Measurements from ENCODE around the gene SPR.

Gene SPR

GRCh38 chr2:72892506-72893173, 5.4 kb downstream of the SPR start:
- H3K4me3 ChIP-seq (ENCODE audit: low read depth, low read length), result no peak overlapping the region
- H3K4me1 ChIP-seq, result no peaks in the 10 kb centered on the region
- peak; percentile 61 for TF ChIP-seq CTCF (IDR thresholded peaks at IDR 0.05; ENCODE audit: low read depth, low read length)
- no peaks in the 10 kb centered on the region for H3K36me3 ChIP-seq
- peak; percentile 65 for DNase-seq
- H3K27me3 ChIP-seq, result no peaks in the 10 kb centered on the region; the same call in 1 of the 2 replicates
- no peaks in the 10 kb centered on the region for H3K9me3 ChIP-seq

GRCh38 chr2:72893594-72894319, 6.5 kb downstream of the SPR start:
- peak; percentile 65 for DNase-seq

GRCh38 chr2:72894514-72894913, 7.3 kb downstream of the SPR start:
- no peaks in the 10 kb centered on the region; the same call in 1 of the 2 replicates for H3K27me3 ChIP-seq
- H3K4me3 ChIP-seq (ENCODE audit: low read depth, low read length), result no peak overlapping the region
- no peak for TF ChIP-seq CTCF (IDR thresholded peaks at IDR 0.05; ENCODE audit: low read depth, low read length)
- H3K36me3 ChIP-seq, result no peaks in the 10 kb centered on the region
- DNase-seq, result no peak
- no peaks in the 10 kb centered on the region for H3K9me3 ChIP-seq
- H3K4me1 ChIP-seq, result no peaks in the 10 kb centered on the region

More at GRCh38 chr2:72893594-72894319, 6.5 kb downstream of the SPR start:
- Histone ChIP-seq H3K9me3 (no peaks in the 10 kb centered on the region), H3K27me3 (no peaks in the 10 kb centered on the region; the same call in 1 of the 2 replicates), H3K4me3 (ENCODE audit: low read depth, low read length) (no peak overlapping the region), H3K4me1 (no peaks in the 10 kb centered on the region), H3K36me3 (no peaks in the 10 kb centered on the region)
- TF ChIP-seq CTCF (IDR thresholded peaks at IDR 0.05; ENCODE audit: low read depth, low read length), result peak; percentile 64

DNA sequence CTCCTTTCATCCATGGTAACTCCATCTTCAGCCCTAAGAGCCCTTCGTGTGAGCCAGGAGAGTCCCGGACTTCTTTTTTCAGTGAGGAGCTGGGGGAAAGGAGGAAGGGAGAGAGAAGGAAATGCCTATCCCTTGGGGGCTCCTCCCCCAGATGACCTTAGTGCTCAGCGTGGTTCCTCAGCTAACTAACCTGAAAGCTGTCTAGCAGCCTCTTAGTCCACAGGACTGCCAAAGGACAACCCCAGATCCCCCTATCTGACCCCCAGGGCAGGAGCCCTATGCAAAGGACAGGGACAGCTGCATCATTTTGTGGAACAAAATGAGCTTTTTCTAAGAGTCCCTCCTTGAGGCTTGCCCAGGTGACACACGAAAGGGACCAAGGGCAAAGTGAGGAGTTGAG, 7.9 kb downstream of the SPR start:
- no peak for TF ChIP-seq CTCF (IDR thresholded peaks at IDR 0.05; ENCODE audit: low read depth, low read length)
- H3K27me3 ChIP-seq, result no peaks in the 10 kb centered on the region; the same call in 1 of the 2 replicates
- no peaks in the 10 kb centered on the region for H3K36me3 ChIP-seq
- no peaks in the 10 kb centered on the region for H3K9me3 ChIP-seq
- DNase-seq, result no peak
- H3K4me1 ChIP-seq, result no peaks in the 10 kb centered on the region
- no peak overlapping the region for H3K4me3 ChIP-seq (ENCODE audit: low read depth, low read length)

DNA sequence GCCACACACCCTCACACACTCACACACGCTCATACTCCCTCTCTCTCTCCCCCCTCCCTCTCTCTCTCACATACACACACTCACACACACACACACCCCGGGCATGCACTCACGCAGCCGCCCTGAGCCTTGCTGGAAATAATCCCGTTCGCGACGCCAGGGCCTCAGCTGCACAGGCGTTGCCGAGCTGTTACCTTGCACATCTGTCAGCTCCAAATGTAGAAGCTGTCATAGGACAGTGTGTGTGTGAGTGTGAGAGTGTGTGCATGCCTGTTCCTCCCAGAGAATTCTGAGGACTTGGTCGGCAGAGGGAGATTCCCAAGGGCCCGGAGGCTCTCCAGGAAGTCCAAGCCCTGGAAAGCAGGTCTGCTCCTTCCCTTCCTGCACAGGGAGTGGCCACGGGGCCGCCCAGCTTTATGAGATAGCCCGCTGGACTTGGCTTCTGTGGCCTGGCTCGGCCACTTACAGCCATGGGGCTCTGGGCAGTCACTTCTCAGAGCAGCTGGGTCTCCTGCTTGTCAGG, 8.6 kb downstream of the SPR start:
- Histone ChIP-seq H3K27me3 (no peaks in the 10 kb centered on the region; the same call in 1 of the 2 replicates), H3K4me1 (no peaks in the 10 kb centered on the region), H3K4me3 (ENCODE audit: low read depth, low read length) (no peak overlapping the region), H3K36me3 (no peaks in the 10 kb centered on the region), H3K9me3 (no peaks in the 10 kb centered on the region)
- no peak for TF ChIP-seq CTCF (IDR thresholded peaks at IDR 0.05; ENCODE audit: low read depth, low read length)
- no peak for DNase-seq

DNA sequence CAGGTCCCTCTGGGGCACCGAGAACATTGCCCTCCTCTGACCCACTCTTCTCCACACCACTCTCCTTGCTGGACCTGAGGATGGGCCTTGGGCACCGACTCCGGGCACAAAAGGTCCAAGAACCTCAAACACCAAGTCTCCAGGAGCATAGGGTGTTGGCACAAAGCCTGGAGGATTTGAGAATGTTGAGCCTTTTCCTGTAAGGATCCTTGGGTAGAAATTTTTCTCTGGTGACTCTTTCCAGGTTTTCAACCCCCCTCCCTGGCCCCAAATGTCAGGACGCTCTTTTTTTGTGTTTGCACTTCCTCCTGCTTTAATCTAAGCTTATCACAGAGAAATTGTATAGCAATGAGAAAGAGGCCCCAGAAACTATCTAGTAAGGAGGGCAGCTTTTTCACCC, 9.2 kb downstream of the SPR start:
- TF ChIP-seq CTCF (IDR thresholded peaks at IDR 0.05; ENCODE audit: low read depth, low read length), result no peak

More for the DNA sequence above, 9.2 kb downstream of the SPR start:
- no peaks in the 10 kb centered on the region for H3K9me3 ChIP-seq
- no peaks in the 10 kb centered on the region; the same call in 1 of the 2 replicates for H3K27me3 ChIP-seq
- H3K4me3 ChIP-seq (ENCODE audit: low read depth, low read length), result no peak overlapping the region
- H3K36me3 ChIP-seq, result no peaks in the 10 kb centered on the region
- no peaks in the 10 kb centered on the region for H3K4me1 ChIP-seq
- DNase-seq, result no peak
